Measurements from ENCODE around the gene TSPAN3. TPM values are rescaled to one million over a fixed set of nuclear protein-coding genes. Genes with fewer than 3 reads are reported as not detected.

TSPAN3 gene
- total RNA-seq, 1 donor from 2014 or later: 1,268 TPM

GRCh38 chr15:77025083-77025901, 45.6 kb downstream of the TSPAN3 start:
- DNase-seq (ENCODE audit: low read depth): no peak

GRCh38 chr15:77024273-77025082, 46.4 kb downstream of the TSPAN3 start:
- peak; percentile 53 for DNase-seq (ENCODE audit: low read depth)

GRCh38 chr15:77023576-77024272, 47.2 kb downstream of the TSPAN3 start:
- DNase-seq (ENCODE audit: low read depth): no peak

GRCh38 chr15:77022646-77023575, 48.0 kb downstream of the TSPAN3 start:
- no peak for DNase-seq (ENCODE audit: low read depth)

- DNase-seq (ENCODE audit: low read depth): no peak
Measured at GRCh38 chr15:77021803-77022381, 49.0 kb downstream of the TSPAN3 start.

- DNase-seq (ENCODE audit: low read depth): no peak
Measured at GRCh38 chr15:77021088-77021481, 49.8 kb downstream of the TSPAN3 start.

- no peak for DNase-seq (ENCODE audit: low read depth)
Measured at GRCh38 chr15:77020348-77021087, 50.4 kb downstream of the TSPAN3 start.

GRCh38 chr15:77019521-77020331, 51.2 kb downstream of the TSPAN3 start:
- no peak for DNase-seq (ENCODE audit: low read depth)

- no peak for DNase-seq (ENCODE audit: low read depth)
Measured at GRCh38 chr15:77018796-77019505, 52.0 kb downstream of the TSPAN3 start.

GRCh38 chr15:77017761-77018720, 52.9 kb downstream of the TSPAN3 start:
- DNase-seq (ENCODE audit: low read depth): no peak

GRCh38 chr15:77017091-77017660, 53.7 kb downstream of the TSPAN3 start:
- no peak for DNase-seq (ENCODE audit: low read depth)

- no peak for DNase-seq (ENCODE audit: low read depth)
Measured at GRCh38 chr15:77016321-77016695, 54.6 kb downstream of the TSPAN3 start.

GRCh38 chr15:77015646-77016320, 55.1 kb downstream of the TSPAN3 start:
- no peak for DNase-seq (ENCODE audit: low read depth)

GRCh38 chr15:77014132-77015081, 56.5 kb downstream of the TSPAN3 start:
- no peak for DNase-seq (ENCODE audit: low read depth)

- no peak for DNase-seq (ENCODE audit: low read depth)
Measured at GRCh38 chr15:77013776-77014131, 57.2 kb downstream of the TSPAN3 start.
